Measurements from ENCODE around the gene PLEKHA5.

DNA sequence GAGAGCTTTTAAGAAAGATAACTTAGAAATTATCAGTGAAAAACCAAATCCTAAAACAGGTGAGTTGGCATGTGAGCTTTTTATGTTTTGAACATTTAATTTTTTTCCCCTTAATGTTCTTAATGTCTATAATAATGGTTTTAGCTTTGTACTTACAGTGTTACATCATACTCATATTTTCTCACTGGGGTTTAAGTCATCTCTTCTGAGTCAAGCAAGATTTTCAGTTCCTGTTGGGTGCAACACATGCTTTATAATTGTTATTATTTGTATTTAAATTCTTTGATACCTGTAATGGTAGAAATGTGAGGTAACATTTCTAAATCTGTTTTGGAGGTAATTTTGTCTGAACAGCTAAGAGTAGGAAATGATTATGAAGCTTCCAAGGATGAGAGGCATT, 113.0 kb downstream of the PLEKHA5 start:
- TF ChIP-seq CTCF (IDR thresholded peaks at IDR 0.05) = no peak
- no peak for TF ChIP-seq POLR2AphosphoS5 (IDR thresholded peaks at IDR 0.05)
